ENCODE measurements around the gene UBAC2.

DNA sequence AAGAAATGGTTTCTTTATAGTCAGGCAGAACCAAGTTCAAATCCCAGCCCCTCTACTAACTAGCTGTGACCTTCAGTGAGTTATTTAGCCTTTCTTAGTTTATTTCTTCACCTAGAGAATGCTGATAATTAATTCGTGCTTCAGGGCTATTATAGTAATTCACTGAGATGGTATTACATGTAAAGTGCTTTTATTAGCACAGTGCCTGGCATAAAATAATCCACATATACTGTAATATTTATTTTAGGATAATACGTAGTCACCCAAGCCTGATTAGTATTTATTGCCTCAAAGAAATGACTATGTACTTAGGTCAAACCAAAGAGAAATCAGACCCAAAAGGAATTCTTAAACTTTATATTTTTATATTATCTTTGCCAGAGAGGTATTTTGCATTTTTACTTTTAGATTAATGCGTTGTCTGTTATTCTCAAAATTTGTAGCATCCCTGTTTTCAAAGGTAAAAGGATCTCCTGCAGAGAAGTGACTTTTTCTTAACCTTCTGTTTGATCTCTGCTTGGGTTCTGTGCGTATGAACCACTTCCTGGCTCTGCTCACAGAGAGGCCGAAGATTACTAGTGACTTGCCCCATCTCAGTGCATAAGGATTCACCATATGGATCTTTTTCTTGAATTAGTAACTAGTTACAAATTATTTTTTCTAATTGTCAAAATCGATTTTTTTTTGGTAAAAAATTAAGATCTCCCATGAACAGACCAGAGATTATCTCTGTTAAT is 19.7 kb downstream of the UBAC2 start:
- no peak for TF ChIP-seq POLR2A (IDR thresholded peaks at IDR 0.05)
- TF ChIP-seq, protein P1, sequence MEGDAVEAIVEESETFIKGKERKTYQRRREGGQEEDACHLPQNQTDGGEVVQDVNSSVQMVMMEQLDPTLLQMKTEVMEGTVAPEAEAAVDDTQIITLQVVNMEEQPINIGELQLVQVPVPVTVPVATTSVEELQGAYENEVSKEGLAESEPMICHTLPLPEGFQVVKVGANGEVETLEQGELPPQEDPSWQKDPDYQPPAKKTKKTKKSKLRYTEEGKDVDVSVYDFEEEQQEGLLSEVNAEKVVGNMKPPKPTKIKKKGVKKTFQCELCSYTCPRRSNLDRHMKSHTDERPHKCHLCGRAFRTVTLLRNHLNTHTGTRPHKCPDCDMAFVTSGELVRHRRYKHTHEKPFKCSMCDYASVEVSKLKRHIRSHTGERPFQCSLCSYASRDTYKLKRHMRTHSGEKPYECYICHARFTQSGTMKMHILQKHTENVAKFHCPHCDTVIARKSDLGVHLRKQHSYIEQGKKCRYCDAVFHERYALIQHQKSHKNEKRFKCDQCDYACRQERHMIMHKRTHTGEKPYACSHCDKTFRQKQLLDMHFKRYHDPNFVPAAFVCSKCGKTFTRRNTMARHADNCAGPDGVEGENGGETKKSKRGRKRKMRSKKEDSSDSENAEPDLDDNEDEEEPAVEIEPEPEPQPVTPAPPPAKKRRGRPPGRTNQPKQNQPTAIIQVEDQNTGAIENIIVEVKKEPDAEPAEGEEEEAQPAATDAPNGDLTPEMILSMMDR (IDR thresholded peaks at IDR 0.05) = no peak
